ENCODE measurements around the gene CD300C. TPM values are rescaled to one million over a fixed set of nuclear protein-coding genes. Genes with fewer than 3 reads are reported as not detected.

Gene CD300C
- total RNA-seq (2022) (not detected in 2 replicates), Bru-seq, nascent RNA (not detected), BruChase-seq, experiment 1, labeled RNA remaining after a 6-hour chase (not detected), BruChase-seq, experiment 2, labeled RNA remaining after a 2-hour chase (not detected)
- long read RNA-seq: 0 reads

- Mint-ChIP-seq H3K4me1 (ENCODE audit: low read depth, unreplicated experiment) (no peaks in the 10 kb centered on the region), H3K27ac (ENCODE audit: unreplicated experiment) (no peak within 1 kb of the TSS), H3K27me3 (ENCODE audit: unreplicated experiment) (peaks cover 88% of the 10 kb centered on the region), H3K4me3 (ENCODE audit: low read depth, unreplicated experiment) (no peak within 1 kb of the TSS), H3K9me3 (ENCODE audit: low read depth, unreplicated experiment) (no peaks in the 10 kb centered on the region), H3K36me3 (ENCODE audit: insufficient read depth, unreplicated experiment) (no peaks in the 10 kb centered on the region)
- no peak for DNase-seq
- intact Hi-C loops (cut with micrococcal nuclease; ENCODE audit: unreplicated experiment): no loop called here
- CTCF ChIA-PET: interaction anchor here (0.6 kb wide), 1 partner anchor 29 kb away, joined by 3 read pairs; no protein-coding TSS in a partner anchor
- BruUV-seq (replicated peaks): no TSS peak
- no peak for TF ChIP-seq CTCF (IDR thresholded peaks at IDR 0.05; ENCODE audit: unreplicated experiment)
Measured at GRCh38 chr17:74545843-74546230, at the start of gene CD300C. CD300C (minus strand) TSS chr17:74546115; CDS start chr17:74545782, 333 bp downstream.

GRCh38 chr17:74595037-74595750 lies 49.3 kb upstream of the CD300C start:
- CTCF ChIA-PET: no interaction called here
- Mint-ChIP-seq H3K27ac (ENCODE audit: unreplicated experiment) (no peak overlapping the region), H3K36me3 (ENCODE audit: insufficient read depth, unreplicated experiment) (no peaks in the 10 kb centered on the region), H3K27me3 (ENCODE audit: unreplicated experiment) (peaks cover 90% of the 10 kb centered on the region), H3K9me3 (ENCODE audit: low read depth, unreplicated experiment) (no peaks in the 10 kb centered on the region), H3K4me1 (ENCODE audit: low read depth, unreplicated experiment) (no peaks in the 10 kb centered on the region), H3K4me3 (ENCODE audit: low read depth, unreplicated experiment) (no peak overlapping the region)
- BruUV-seq (replicated peaks): no TSS peak
- no peak for DNase-seq
- TF ChIP-seq CTCF (IDR thresholded peaks at IDR 0.05; ENCODE audit: unreplicated experiment): no peak
- intact Hi-C loops (cut with micrococcal nuclease; ENCODE audit: unreplicated experiment): no loop called here

GRCh38 chr17:74592087-74592990 lies 46.4 kb upstream of the CD300C start, which contains the start of gene CD300LD:
CD300LD (minus strand) TSS chr17:74592283; CDS start chr17:74592202, 81 bp downstream.
- peaks cover 90% of the 10 kb centered on the region for H3K27me3 Mint-ChIP-seq (ENCODE audit: unreplicated experiment)
- H3K4me3 Mint-ChIP-seq (ENCODE audit: low read depth, unreplicated experiment): no peak within 1 kb of the TSS
- H3K9me3 Mint-ChIP-seq (ENCODE audit: low read depth, unreplicated experiment): no peaks in the 10 kb centered on the region
- no peak within 1 kb of the TSS for H3K27ac Mint-ChIP-seq (ENCODE audit: unreplicated experiment)
- H3K36me3 Mint-ChIP-seq (ENCODE audit: insufficient read depth, unreplicated experiment): no peaks in the 10 kb centered on the region
- BruUV-seq (replicated peaks): no TSS peak
- DNase-seq: no peak
- CTCF ChIA-PET: no interaction called here
- TF ChIP-seq CTCF (IDR thresholded peaks at IDR 0.05; ENCODE audit: unreplicated experiment): no peak
- intact Hi-C loops (cut with micrococcal nuclease; ENCODE audit: unreplicated experiment): no loop called here
- no peaks in the 10 kb centered on the region for H3K4me1 Mint-ChIP-seq (ENCODE audit: low read depth, unreplicated experiment)

- H3K27ac Mint-ChIP-seq (ENCODE audit: unreplicated experiment): no peak overlapping the region
- H3K4me3 Mint-ChIP-seq (ENCODE audit: low read depth, unreplicated experiment): no peak overlapping the region
- no peak for DNase-seq
- CTCF ChIA-PET: interaction anchor here (0.6 to 0.7 kb wide), 2 partner anchors 22 to 538 kb away, joined by 3 to 4 read pairs; no protein-coding TSS in a partner anchor
- no peak for TF ChIP-seq CTCF (IDR thresholded peaks at IDR 0.05; ENCODE audit: unreplicated experiment)
- intact Hi-C loops (cut with micrococcal nuclease; ENCODE audit: unreplicated experiment): no loop called here
- H3K27me3 Mint-ChIP-seq (ENCODE audit: unreplicated experiment): peaks cover 88% of the 10 kb centered on the region
- H3K4me1 Mint-ChIP-seq (ENCODE audit: low read depth, unreplicated experiment): no peaks in the 10 kb centered on the region
- H3K36me3 Mint-ChIP-seq (ENCODE audit: insufficient read depth, unreplicated experiment): no peaks in the 10 kb centered on the region
- no TSS peak for BruUV-seq (replicated peaks)
- H3K9me3 Mint-ChIP-seq (ENCODE audit: low read depth, unreplicated experiment): no peaks in the 10 kb centered on the region
Measured at GRCh38 chr17:74591503-74591902, 45.6 kb upstream of the CD300C start.

All from Calu3 (cell line).